ENCODE results near the gene SECISBP2. TPM values are rescaled to one million over a fixed set of nuclear protein-coding genes. Genes with fewer than 3 reads are reported as not detected.

The SECISBP2 gene
- total and polyA plus RNA-seq, 2 experiments from 2014 or later: 30.6 to 43.8 TPM

DNA sequence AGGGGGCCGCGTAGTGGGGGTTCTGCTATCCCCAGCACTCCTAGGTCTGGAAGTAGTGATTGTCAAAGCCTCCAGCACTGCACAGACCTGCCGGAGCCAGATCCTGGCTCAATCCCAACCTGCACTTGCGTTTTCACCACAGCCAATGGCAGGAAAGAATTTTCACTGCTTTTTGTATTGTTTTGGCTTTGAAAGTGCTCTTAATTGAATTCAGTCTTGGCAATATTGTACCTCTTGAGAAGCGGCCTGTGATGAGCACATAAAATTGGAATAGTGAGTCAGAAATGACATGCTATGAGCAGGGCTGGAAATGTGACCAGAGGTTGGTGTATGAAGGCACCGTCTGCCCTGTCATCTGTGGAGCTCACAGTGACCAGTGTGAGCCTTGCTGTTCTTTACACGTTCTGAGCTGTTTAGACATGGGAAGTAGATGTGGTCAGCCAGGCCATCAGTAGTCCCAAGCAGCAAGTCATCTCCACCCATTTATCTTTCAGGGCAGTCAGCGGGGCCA lies 41.5 kb downstream of the SECISBP2 start:
- no peaks in the 10 kb centered on the region for H3K36me3 ChIP-seq (replicated peaks; ENCODE audit: insufficient read depth, low read depth)
- H3K79me2 ChIP-seq: no peaks in the 10 kb centered on the region
- no peak overlapping the region for H3K4me3 ChIP-seq
- no peaks in the 10 kb centered on the region for H3K27me3 ChIP-seq
- TF ChIP-seq EZH2 (IDR thresholded peaks at IDR 0.05; ENCODE audit: borderline replicate concordance) (no peak), EZH2phosphoT487 (IDR thresholded peaks at IDR 0.05; ENCODE audit: low read depth, severe bottlenecking, unreplicated experiment) (no peak)
- TF ChIP-seq, protein P1, sequence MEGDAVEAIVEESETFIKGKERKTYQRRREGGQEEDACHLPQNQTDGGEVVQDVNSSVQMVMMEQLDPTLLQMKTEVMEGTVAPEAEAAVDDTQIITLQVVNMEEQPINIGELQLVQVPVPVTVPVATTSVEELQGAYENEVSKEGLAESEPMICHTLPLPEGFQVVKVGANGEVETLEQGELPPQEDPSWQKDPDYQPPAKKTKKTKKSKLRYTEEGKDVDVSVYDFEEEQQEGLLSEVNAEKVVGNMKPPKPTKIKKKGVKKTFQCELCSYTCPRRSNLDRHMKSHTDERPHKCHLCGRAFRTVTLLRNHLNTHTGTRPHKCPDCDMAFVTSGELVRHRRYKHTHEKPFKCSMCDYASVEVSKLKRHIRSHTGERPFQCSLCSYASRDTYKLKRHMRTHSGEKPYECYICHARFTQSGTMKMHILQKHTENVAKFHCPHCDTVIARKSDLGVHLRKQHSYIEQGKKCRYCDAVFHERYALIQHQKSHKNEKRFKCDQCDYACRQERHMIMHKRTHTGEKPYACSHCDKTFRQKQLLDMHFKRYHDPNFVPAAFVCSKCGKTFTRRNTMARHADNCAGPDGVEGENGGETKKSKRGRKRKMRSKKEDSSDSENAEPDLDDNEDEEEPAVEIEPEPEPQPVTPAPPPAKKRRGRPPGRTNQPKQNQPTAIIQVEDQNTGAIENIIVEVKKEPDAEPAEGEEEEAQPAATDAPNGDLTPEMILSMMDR (IDR thresholded peaks at IDR 0.05; ENCODE audit: poor library complexity): no peak
- H3K27ac ChIP-seq: no peak overlapping the region
- no peaks in the 10 kb centered on the region for H3K9me2 ChIP-seq (replicated peaks; ENCODE audit: insufficient read depth)
- no peak overlapping the region for H2AFZ ChIP-seq
- H3K4me2 ChIP-seq: no peak overlapping the region
- WGBS (ENCODE audit: low lambda C conversion rate, missing lambda C conversion rate): 87% methylated on average over 8 of the region's 8 CpGs
- no peak for DNase-seq (ENCODE audit: low spot score)
- H3K9me3 ChIP-seq (ENCODE audit: low read depth): no peaks in the 10 kb centered on the region
- H3K4me1 ChIP-seq (ENCODE audit: insufficient read depth): no peaks in the 10 kb centered on the region
- no peaks in the 10 kb centered on the region for H4K20me1 ChIP-seq (ENCODE audit: insufficient read depth, poor library complexity, severe bottlenecking)

DNA sequence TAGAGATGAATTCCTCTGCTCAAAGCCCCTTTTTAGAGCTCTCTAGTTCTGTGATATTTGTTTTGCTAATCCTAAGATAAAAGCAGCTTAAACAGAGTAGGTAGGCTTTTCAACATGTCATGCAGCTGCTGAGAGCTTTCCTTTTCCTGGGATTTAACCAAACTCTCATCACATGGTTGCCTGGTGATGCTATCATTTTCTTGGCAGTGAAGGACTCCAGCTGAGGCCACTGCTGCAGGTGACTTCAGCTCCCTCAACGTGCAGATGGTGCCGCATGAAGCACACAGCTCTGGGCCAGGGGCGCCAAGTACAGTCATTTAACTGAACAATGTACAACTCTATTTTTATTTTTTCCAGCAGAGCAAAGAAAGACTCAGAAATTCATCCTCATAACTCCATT lies 42.2 kb downstream of the SECISBP2 start:
- no peaks in the 10 kb centered on the region for H3K9me2 ChIP-seq (replicated peaks; ENCODE audit: insufficient read depth)
- no peaks in the 10 kb centered on the region for H3K79me2 ChIP-seq
- TF ChIP-seq EZH2 (IDR thresholded peaks at IDR 0.05; ENCODE audit: borderline replicate concordance) (no peak), EZH2phosphoT487 (IDR thresholded peaks at IDR 0.05; ENCODE audit: low read depth, severe bottlenecking, unreplicated experiment) (no peak)
- TF ChIP-seq, protein P1 (IDR thresholded peaks at IDR 0.05; ENCODE audit: poor library complexity): no peak
- no peak overlapping the region for H3K4me2 ChIP-seq
- DNase-seq (ENCODE audit: low spot score): no peak
- no peak overlapping the region for H2AFZ ChIP-seq
- H3K4me3 ChIP-seq: no peak overlapping the region
- no peaks in the 10 kb centered on the region for H3K4me1 ChIP-seq (ENCODE audit: insufficient read depth)
- no peaks in the 10 kb centered on the region for H3K36me3 ChIP-seq (replicated peaks; ENCODE audit: insufficient read depth, low read depth)
- no peaks in the 10 kb centered on the region for H3K9me3 ChIP-seq (ENCODE audit: low read depth)
- no peak overlapping the region for H3K27ac ChIP-seq
- H3K27me3 ChIP-seq: no peaks in the 10 kb centered on the region
- 70% methylated on average over 3 of the region's 3 CpGs for WGBS (ENCODE audit: low lambda C conversion rate, missing lambda C conversion rate)
- no peaks in the 10 kb centered on the region for H4K20me1 ChIP-seq (ENCODE audit: insufficient read depth, poor library complexity, severe bottlenecking)

DNA sequence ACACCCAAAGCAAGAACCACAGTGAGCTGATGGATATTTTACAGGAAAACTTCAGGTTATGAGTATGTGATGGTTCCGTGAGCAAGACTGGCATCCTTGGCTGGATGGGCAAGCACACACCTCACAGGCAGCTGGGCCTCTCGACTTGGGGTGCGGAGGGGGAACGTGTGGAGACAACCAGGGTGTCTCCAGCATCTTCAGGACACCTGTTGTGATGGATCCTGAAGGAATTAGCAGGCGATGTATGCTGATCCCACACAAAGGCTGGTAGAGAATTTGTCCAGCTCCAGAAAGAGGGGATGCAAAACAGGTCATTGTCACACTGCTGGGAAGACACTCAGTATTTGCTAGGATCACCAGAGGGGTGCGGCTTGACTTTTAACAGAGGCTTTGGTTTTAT lies 42.7 kb downstream of the SECISBP2 start:
- H3K4me3 ChIP-seq: no peak overlapping the region
- H3K9me2 ChIP-seq (replicated peaks; ENCODE audit: insufficient read depth): no peaks in the 10 kb centered on the region
- no peak overlapping the region for H3K4me2 ChIP-seq
- no peaks in the 10 kb centered on the region for H3K36me3 ChIP-seq (replicated peaks; ENCODE audit: insufficient read depth, low read depth)
- 91% methylated on average over 6 of the region's 6 CpGs for WGBS (ENCODE audit: low lambda C conversion rate, missing lambda C conversion rate)
- H3K27me3 ChIP-seq: no peaks in the 10 kb centered on the region
- TF ChIP-seq EZH2phosphoT487 (IDR thresholded peaks at IDR 0.05; ENCODE audit: low read depth, severe bottlenecking, unreplicated experiment): no peak
- TF ChIP-seq EZH2 (IDR thresholded peaks at IDR 0.05; ENCODE audit: borderline replicate concordance): no peak
- TF ChIP-seq, protein P1 (IDR thresholded peaks at IDR 0.05; ENCODE audit: poor library complexity): no peak
- H3K79me2 ChIP-seq: no peaks in the 10 kb centered on the region
- no peaks in the 10 kb centered on the region for H3K4me1 ChIP-seq (ENCODE audit: insufficient read depth)
- no peaks in the 10 kb centered on the region for H3K9me3 ChIP-seq (ENCODE audit: low read depth)
- no peaks in the 10 kb centered on the region for H4K20me1 ChIP-seq (ENCODE audit: insufficient read depth, poor library complexity, severe bottlenecking)
- DNase-seq (ENCODE audit: low spot score): no peak
- H3K27ac ChIP-seq: no peak overlapping the region
- H2AFZ ChIP-seq: no peak overlapping the region
